HepG2 (cell line): ENCODE measurements around the gene ZCCHC10. TPM values are rescaled to one million over a fixed set of nuclear protein-coding genes. Genes with fewer than 3 reads are reported as not detected.

Source experiments
- ATAC-seq: fragments of 200-7000 bp; cut with Tn5 transposase; 3 replicates; pipeline ENCODE4 v1.9.1; 2020; ENCODE audit warnings: mild to moderate bottlenecking, moderate library complexity
- BruUV-seq: library from RNA; stranded (reverse); fragments of 400-500 nt; replicated peaks from 2 replicates; lab custom pipeline; 2021; lab: Mats Ljungman, UMichigan
- CTCF ChIA-PET: fragments of 300-600 bp; formaldehyde crosslinking; extraction: SDS; loops from one replicate; lab custom pipeline; 2021; ENCODE audit warnings: low total read pairs, inconsistent platforms, low intra/inter-chr PET ratio; lab: Yijun Ruan, JAX
- POLR2A ChIA-PET: fragments of 350-600 bp; sonication (Branson Sonifier 250); formaldehyde crosslinking; loops from one replicate; lab custom pipeline; 2020; ENCODE audit warnings: antibody characterized with exemption, inconsistent platforms; lab: Yijun Ruan, JAX
- DNase-seq: peaks from one replicate; pipeline ENCODE4 v3.0.0-alpha.2; 2015; ENCODE audit warnings: low spot score
- FAIRE-seq: peaks from 3 replicates; lab custom pipeline; 2011; peaks lifted over from hg19 to GRCh38; lab: Jason Lieb, UNC
- H2AFZ ChIP-seq: one replicate; pipeline ENCODE4 v1.6.1; 2011; ENCODE audit warnings: low read length, inconsistent platforms
- H3K27ac ChIP-seq: fragments of 300-600 bp; 3 replicates; pipeline ENCODE4 v1.8.0; 2011; ENCODE audit warnings: mixed run types, mild to moderate bottlenecking, mixed read lengths, low read length, inconsistent platforms; ENCODE audit not compliant: insufficient read depth; ENCODE audit errors: extremely low read length
- H3K27me3 ChIP-seq, 2 experiments: fragments of 200-600 bp in 1 of 2; 2 replicates in 1 of 2; 3 replicates in 1 of 2; pipeline versions ENCODE4 v1.6.0 to v1.8.0; 2011; ENCODE audit warnings: low read length in 2 of 2, mild to moderate bottlenecking in 2 of 2, moderate library complexity in 2 of 2, inconsistent platforms in 1 of 2; ENCODE audit not compliant: insufficient read depth in 2 of 2, control insufficient read depth in 1 of 2
- H3K36me3 ChIP-seq, 2 experiments: fragments of 200-600 bp in 1 of 2; replicated peaks in 1 of 2; 2 replicates in 1 of 2; 3 replicates in 1 of 2; pipeline versions ENCODE4 v1.5.1 to v1.8.0; 2011; ENCODE audit warnings: low read length in 2 of 2, inconsistent platforms in 1 of 2; ENCODE audit not compliant: insufficient read depth in 2 of 2, control insufficient read depth in 1 of 2
- H3K4me1 ChIP-seq: 2 replicates; pipeline ENCODE4 v1.5.1; 2012; ENCODE audit warnings: low read length, inconsistent platforms; ENCODE audit not compliant: insufficient read depth
- H3K4me2 ChIP-seq: 2 replicates; pipeline ENCODE4 v1.6.0; 2011; ENCODE audit warnings: low read depth, low read length, inconsistent platforms
- H3K4me3 ChIP-seq, 3 experiments: fragments of 200-600 bp in 1 of 3; sonication (generic), shearing (Covaris generic) in 1 of 3; replicated peaks in 1 of 3; 2 replicates each; pipeline ENCODE4 v1.5.1; 2011 to 2016; ENCODE audit warnings: low read length in 3 of 3, inconsistent platforms in 2 of 3, low read depth in 2 of 3, mild to moderate bottlenecking in 2 of 3, control low read depth in 1 of 3, mixed read lengths in 1 of 3; ENCODE audit not compliant: insufficient read depth in 1 of 3
- H3K79me2 ChIP-seq: one replicate; pipeline ENCODE4 v1.6.1; 2011; ENCODE audit warnings: low read length, inconsistent platforms; ENCODE audit not compliant: insufficient read depth
- H3K9ac ChIP-seq: 2 replicates; pipeline ENCODE4 v1.6.0; 2011; ENCODE audit warnings: mild to moderate bottlenecking, low read depth, low read length, inconsistent platforms; ENCODE audit not compliant: insufficient read depth
- H3K9me3 ChIP-seq: 2 replicates; pipeline ENCODE4 v1.5.1; 2012; ENCODE audit warnings: mild to moderate bottlenecking, low read length
- H4K20me1 ChIP-seq: 2 replicates; pipeline ENCODE4 v1.6.0; 2011; ENCODE audit warnings: inconsistent platforms, mild to moderate bottlenecking, low read length, moderate library complexity; ENCODE audit not compliant: insufficient read depth
- ARNT ChIP-seq: fragments of 450-650 bp; IDR thresholded peaks from 2 replicates; pipeline ENCODE4 v1.6.1; 2017
- CBFB ChIP-seq: sonication (generic); formaldehyde crosslinking; IDR thresholded peaks from 2 replicates; pipeline ENCODE4 v1.4.0; 2020; ENCODE audit warnings: missing genetic modification reagents
- E2F2 ChIP-seq: sonication (generic); formaldehyde crosslinking; IDR thresholded peaks from 2 replicates; pipeline ENCODE4 v1.4.0; 2020; ENCODE audit warnings: missing genetic modification reagents, borderline replicate concordance
- FOXO1 ChIP-seq: sonication (generic); formaldehyde crosslinking; IDR thresholded peaks from 2 replicates; pipeline ENCODE4 v1.4.0; 2020; ENCODE audit warnings: missing genetic modification reagents
- GATAD2A ChIP-seq: IDR thresholded peaks from 2 replicates; pipeline ENCODE4 v1.6.1; 2016
- KDM6A ChIP-seq: IDR thresholded peaks from 2 replicates; pipeline ENCODE4 v1.6.1; 2016; ENCODE audit warnings: low read depth
- MXI1 ChIP-seq: IDR thresholded peaks from 3 replicates; pipeline ENCODE4 v1.6.1; 2012; ENCODE audit warnings: low read depth, low read length, inconsistent platforms, borderline replicate concordance
- RBAK ChIP-seq: sonication (generic); formaldehyde crosslinking; IDR thresholded peaks from 2 replicates; pipeline ENCODE4 v1.5.1; 2020; ENCODE audit warnings: mild to moderate bottlenecking, missing genetic modification reagents
- RXRB ChIP-seq: IDR thresholded peaks from 2 replicates; pipeline ENCODE4 v1.6.1; 2016; ENCODE audit warnings: borderline replicate concordance, missing genetic modification reagents, missing compliant biosample characterization
- TBP ChIP-seq: sonication (generic); formaldehyde crosslinking; IDR thresholded peaks from 2 replicates; pipeline ENCODE4 v1.5.0; 2020; ENCODE audit warnings: missing genetic modification reagents
- ZBTB3 ChIP-seq: sonication (generic); formaldehyde crosslinking; IDR thresholded peaks from 2 replicates; pipeline ENCODE4 v1.4.0; 2020; ENCODE audit warnings: low read depth, mild to moderate bottlenecking, moderate library complexity, missing genetic modification reagents, borderline replicate concordance
- ZNF17 ChIP-seq: sonication (generic); formaldehyde crosslinking; IDR thresholded peaks from 2 replicates; pipeline ENCODE4 v1.5.0; 2020; ENCODE audit warnings: mild to moderate bottlenecking, missing genetic modification reagents
- ZNF234 ChIP-seq: sonication (generic); formaldehyde crosslinking; conservative IDR thresholded peaks from 2 replicates; pipeline ENCODE4 v1.5.1; 2020; ENCODE audit warnings: mild to moderate bottlenecking, missing genetic modification reagents
- ZNF260 ChIP-seq: sonication (generic); formaldehyde crosslinking; IDR thresholded peaks from 2 replicates; pipeline ENCODE4 v1.4.0; 2020; ENCODE audit warnings: missing genetic modification reagents, low read depth, mild to moderate bottlenecking, borderline replicate concordance
- ZNF354B ChIP-seq: sonication (generic); formaldehyde crosslinking; IDR thresholded peaks from 2 replicates; pipeline ENCODE4 v1.8.0; 2022; ENCODE audit warnings: mild to moderate bottlenecking, missing genetic modification reagents
- ZNF414 ChIP-seq: sonication (generic); formaldehyde crosslinking; IDR thresholded peaks from 2 replicates; pipeline ENCODE4 v1.5.0; 2020; ENCODE audit warnings: missing genetic modification reagents
- ZNF652 ChIP-seq: IDR thresholded peaks from 2 replicates; pipeline ENCODE4 v1.6.1; 2016; ENCODE audit warnings: low read depth, borderline replicate concordance
- ZNF709 ChIP-seq: sonication (generic); formaldehyde crosslinking; IDR thresholded peaks from 2 replicates; pipeline ENCODE4 v1.5.0; 2020; ENCODE audit warnings: mild to moderate bottlenecking, missing genetic modification reagents
- ZNF75D ChIP-seq: sonication (generic); formaldehyde crosslinking; IDR thresholded peaks from 2 replicates; pipeline ENCODE4 v1.8.1; 2023; ENCODE audit warnings: missing genetic modification reagents, mild to moderate bottlenecking, borderline replicate concordance
- WGBS: methylation state at CpG from one replicate; pipeline ENCODE4 v1.1.6; 2017; ENCODE audit warnings: low lambda C conversion rate; 5-methylcytosine and 5-hydroxymethylcytosine counted together
- in situ Hi-C: cut with HindIII; loops from 2 replicates; pipeline ENCODE4 v1.10.0; 2017; ENCODE audit warnings: low pct_unique_long_range_greater_than_20kb; ENCODE audit not compliant: extremely low pct_ligation_motif_present
- intact Hi-C: fragments of 100-400 bp; cut with micrococcal nuclease; formaldehyde crosslinking; loops from one replicate; pipeline ENCODE4 v1.10.0; 2022; ENCODE audit not compliant: unreplicated experiment
- polyA plus RNA-seq, 8 experiments: library from polyadenylated mRNA; depleted of rRNA in 3 of 8; stranded (reverse) in 7 of 8; unstranded in 1 of 8; fragments of >200 nt; fragmentation: Illumina TruSeq in 4 of 8; extraction: Trizol in 4 of 8; gene quantifications; 2 replicates each; pipeline versions ENCODE4 v1.2.1 to v1.2.3, GENCODE V29; 2011 to 2016; ENCODE audit warnings: low read depth in 4 of 8, missing spikeins in 1 of 8, mixed read lengths in 1 of 8; ENCODE audit not compliant: insufficient read depth in 1 of 8
- total RNA-seq, 5 experiments: library from RNA; depleted of rRNA; stranded (reverse); fragments of >200 nt; fragmentation: Illumina TruSeq; extraction: Trizol; gene quantifications; 2 replicates each; pipeline ENCODE4 v1.2.3, GENCODE V29; 2016; ENCODE audit warnings: low read depth in 1 of 5
- TF ChIP-seq, protein P1 (sequence below): sonication (generic); formaldehyde crosslinking; IDR thresholded peaks from 2 replicates; pipeline ENCODE4 v1.8.0; 2022; ENCODE audit warnings: missing genetic modification reagents, mild to moderate bottlenecking, borderline replicate concordance

ZCCHC10 gene
- total and polyA plus RNA-seq, 2 of the 13 experiments (the other 11 are each of a cell fraction or from before 2014, with no cell fraction given): 40.7 to 48.2 TPM

GRCh38 chr5:132963171-132964104 lies 62.9 kb downstream of the ZCCHC10 start, which contains the start of gene AFF4 (continued):
- no peak for TF ChIP-seq ZNF17 (CRISPR knock-in tag)
- TF ChIP-seq TBP (CRISPR knock-in tag): 0 out of 2 replicates have a peak, but pooled peaks have one; percentile 23
- no peak for TF ChIP-seq ZNF260 (CRISPR knock-in tag)
- no peak for TF ChIP-seq ARNT
- peak; percentile 98 for TF ChIP-seq ZNF234
- peak; percentile 64 for TF ChIP-seq GATAD2A
- TF ChIP-seq KDM6A (CRISPR knock-in tag): 0 out of 2 replicates have a peak, but pooled peaks have one; percentile 26
- TF ChIP-seq, protein P1, sequence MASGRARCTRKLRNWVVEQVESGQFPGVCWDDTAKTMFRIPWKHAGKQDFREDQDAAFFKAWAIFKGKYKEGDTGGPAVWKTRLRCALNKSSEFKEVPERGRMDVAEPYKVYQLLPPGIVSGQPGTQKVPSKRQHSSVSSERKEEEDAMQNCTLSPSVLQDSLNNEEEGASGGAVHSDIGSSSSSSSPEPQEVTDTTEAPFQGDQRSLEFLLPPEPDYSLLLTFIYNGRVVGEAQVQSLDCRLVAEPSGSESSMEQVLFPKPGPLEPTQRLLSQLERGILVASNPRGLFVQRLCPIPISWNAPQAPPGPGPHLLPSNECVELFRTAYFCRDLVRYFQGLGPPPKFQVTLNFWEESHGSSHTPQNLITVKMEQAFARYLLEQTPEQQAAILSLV (CRISPR knock-in tag): peak; percentile 87
- TF ChIP-seq FOXO1 (CRISPR knock-in tag): peak; percentile 45; the same call in 1 of the 2 replicates
- TF ChIP-seq RBAK: no peak
- TF ChIP-seq, all 625 proteins: peak for 371

DNA sequence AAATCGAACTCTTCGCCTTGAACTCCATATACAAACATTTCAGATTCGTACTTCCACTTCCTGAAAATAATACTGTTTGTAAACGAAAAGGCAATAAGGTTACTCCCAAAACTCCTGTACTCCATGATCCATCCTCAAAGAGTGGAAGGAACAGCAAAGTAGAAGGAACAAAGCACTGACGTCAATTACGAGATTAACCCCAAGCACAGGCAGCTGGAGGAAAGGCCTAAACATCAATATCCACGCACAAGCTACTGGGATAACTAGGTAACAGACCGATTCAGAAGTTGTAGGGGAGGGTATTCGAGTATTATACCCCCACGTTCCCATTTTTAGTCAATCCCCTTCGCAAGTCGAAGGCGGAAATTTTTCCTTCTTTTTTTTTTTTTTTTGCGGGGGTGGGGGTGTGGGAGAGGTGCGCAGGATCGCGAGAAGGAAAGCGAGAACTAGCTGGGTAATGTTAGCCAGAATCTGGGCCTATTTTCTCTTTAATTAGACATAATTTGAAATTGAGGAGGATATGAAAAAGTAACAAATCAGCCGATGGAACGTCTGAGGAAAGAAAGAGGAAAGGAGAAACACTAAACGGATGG lies 63.8 kb downstream of the ZCCHC10 start:
- Histone ChIP-seq H3K36me3 (0 out of 5 replicates have a peak, but pooled peaks cover 0 to 4% of the 10 kb centered on the region in 2 experiments), H2AFZ (no peak overlapping the region), H3K27ac (peak overlapping the region; percentile 85), H3K4me3 (peak overlapping the region; percentile 78 to 86 (median 84)), H3K4me1 (peaks cover 43% of the 10 kb centered on the region), H3K9me3 (no peaks in the 10 kb centered on the region), H3K9ac (peak overlapping the region; percentile 97), H3K4me2 (peak overlapping the region; percentile 92), H3K27me3 (no peaks in the 10 kb centered on the region; a peak in 1 of 5 replicates), H4K20me1 (peaks cover 42% of the 10 kb centered on the region; the same call in 1 of the 2 replicates), H3K79me2 (peaks cover 53% of the 10 kb centered on the region)
- ChIA-PET POLR2A (interaction anchor here (0.7 to 4.3 kb wide), 17 partner anchors 11 to 133 kb away, joined by 3 to 68 read pairs (median 6); partner anchors contain the start of genes GDF9, HSPA4, UQCRQ and ZCCHC10), CTCF (no interaction called here)
- FAIRE-seq (peak; percentile 43), DNase-seq (peak; percentile 34), ATAC-seq (peak; percentile 20; the same call in 2 of the 3 replicates)
- intact Hi-C loops (loop anchor here (2.0 to 5.0 kb wide), 2 partner anchors 70 to 88 kb away; no protein-coding TSS in a partner anchor), in situ Hi-C loops (loop anchor here (5.0 kb wide), 1 partner anchor 90 kb away; the partner anchor contains the start of gene HSPA4)
- under 1% methylated on average over 21 of the region's 21 CpGs for WGBS
- BruUV-seq: TSS peak; percentile 65
- TF ChIP-seq MXI1 (no peak), RXRB (CRISPR knock-in tag) (no peak), E2F2 (CRISPR knock-in tag) (no peak), ZNF75D (CRISPR knock-in tag) (no peak), ZBTB3 (CRISPR knock-in tag) (no peak), CBFB (CRISPR knock-in tag) (no peak), ZNF709 (CRISPR knock-in tag) (no peak), ZNF354B (CRISPR knock-in tag) (no peak), ZNF414 (CRISPR knock-in tag) (no peak), ZNF652 (CRISPR knock-in tag) (peak; percentile 72)
